H1 (cell line): ENCODE results near the gene C7orf57. TPM values are rescaled to one million over a fixed set of nuclear protein-coding genes. Genes with fewer than 3 reads are reported as not detected.

ENCODE experiments used
- CTCF ChIA-PET: fragments of 300-600 bp; sonication (Branson Sonifier 250); formaldehyde crosslinking; loops from one replicate; lab custom pipeline; 2021; ENCODE audit not compliant: partially characterized antibody; lab: Charles Lee
- POLR2A ChIA-PET: fragments of 300-600 bp; sonication (Branson Sonifier 250); formaldehyde crosslinking; loops from one replicate; lab custom pipeline; 2021; ENCODE audit warnings: inconsistent platforms; ENCODE audit not compliant: partially characterized antibody; lab: Charles Lee
- DNase-seq, 2 experiments: peaks; one replicate each; pipeline versions ENCODE4 v3.0.0 to v3.0.0-alpha.2; 2010 to 2022; ENCODE audit warnings: low spot score in 2 of 2, low read depth in 1 of 2, mixed read lengths in 1 of 2
- FAIRE-seq: peaks from 2 replicates; lab custom pipeline; 2011; peaks lifted over from hg19 to GRCh38; lab: Jason Lieb, UNC
- H2AFZ ChIP-seq: 2 replicates; pipeline ENCODE4 v1.8.1; 2012; ENCODE audit warnings: low read length, inconsistent platforms
- H2AK5ac ChIP-seq: 2 replicates; pipeline ENCODE4 v1.6.1; 2013; ENCODE audit warnings: low read depth, low read length
- H2BK120ac ChIP-seq: replicated peaks from 2 replicates; pipeline ENCODE3; 2013; ENCODE audit warnings: low read depth, low read length, inconsistent platforms
- H2BK12ac ChIP-seq: 2 replicates; pipeline ENCODE4 v1.6.1; 2013; ENCODE audit warnings: low read depth, low read length
- H2BK15ac ChIP-seq: 2 replicates; pipeline ENCODE4 v1.6.1; 2013; ENCODE audit warnings: low read length
- H2BK20ac ChIP-seq: 2 replicates; pipeline ENCODE4 v1.6.1; 2013; ENCODE audit warnings: low read length
- H2BK5ac ChIP-seq: 2 replicates; pipeline ENCODE4 v1.6.1; 2013; ENCODE audit warnings: low read depth, low read length
- H3K14ac ChIP-seq: 2 replicates; pipeline ENCODE4 v1.6.1; 2013; ENCODE audit warnings: inconsistent platforms; ENCODE audit not compliant: insufficient read length
- H3K18ac ChIP-seq: 2 replicates; pipeline ENCODE4 v1.6.1; 2013; ENCODE audit warnings: low read length; ENCODE audit errors: extremely low read depth
- H3K23ac ChIP-seq: 2 replicates; pipeline ENCODE4 v1.6.1; 2013; ENCODE audit warnings: inconsistent platforms; ENCODE audit not compliant: insufficient read length
- H3K23me2 ChIP-seq: 2 replicates; pipeline ENCODE4 v1.6.1; 2013; ENCODE audit warnings: low read depth, low read length
- H3K27ac ChIP-seq: 2 replicates; pipeline ENCODE4 v1.6.1; 2011; ENCODE audit warnings: low read depth, low read length, inconsistent platforms
- H3K27me3 ChIP-seq, 4 experiments: replicated peaks in 1 of 4; 1 replicate in 1 of 4; 2 replicates in 3 of 4; pipeline versions ENCODE4 v1.6.1 to v1.8.1; 2011 to 2013; ENCODE audit warnings: low read length in 3 of 4, mild to moderate bottlenecking in 3 of 4, inconsistent platforms in 2 of 4, mixed read lengths in 2 of 4, moderate library complexity in 1 of 4; ENCODE audit not compliant: control insufficient read depth in 3 of 4, insufficient read depth in 3 of 4; ENCODE audit errors: extremely low read depth in 1 of 4
- H3K36me3 ChIP-seq, 4 experiments: 2 replicates each; pipeline versions ENCODE4 v1.6.1 to v1.8.1; 2011 to 2013; ENCODE audit warnings: mild to moderate bottlenecking in 4 of 4, low read length in 3 of 4, moderate library complexity in 2 of 4, control low read depth in 1 of 4, inconsistent platforms in 1 of 4; ENCODE audit not compliant: insufficient read depth in 4 of 4, control insufficient read depth in 2 of 4
- H3K4ac ChIP-seq: replicated peaks from 2 replicates; pipeline ENCODE3; 2013; ENCODE audit warnings: low read length, low read depth, mixed read lengths, inconsistent platforms; ENCODE audit not compliant: insufficient read length
- H3K4me1 ChIP-seq, 4 experiments: replicated peaks in 1 of 4; 1 replicate in 1 of 4; 2 replicates in 3 of 4; pipeline versions ENCODE4 v1.6.1 to v1.8.1; 2011 to 2013; ENCODE audit warnings: low read length in 3 of 4, inconsistent platforms in 2 of 4, mixed read lengths in 1 of 4; ENCODE audit not compliant: insufficient read depth in 4 of 4, control insufficient read depth in 3 of 4
- H3K4me2 ChIP-seq, 2 experiments: 2 replicates each; pipeline versions ENCODE4 v1.6.1 to v1.8.1; 2011 to 2013; ENCODE audit warnings: low read depth in 2 of 2, low read length in 2 of 2, control low read depth in 1 of 2, inconsistent platforms in 1 of 2, mild to moderate bottlenecking in 1 of 2; ENCODE audit not compliant: insufficient read depth in 1 of 2
- H3K4me3 ChIP-seq, 4 experiments: fragments of 200-600, 300-600 bp in 1 of 4; sonication (generic), shearing (Covaris generic), sonication (Bioruptor Twin) in 1 of 4; 2 replicates each; pipeline versions ENCODE4 v1.5.1 to v1.8.1; 2011 to 2016; ENCODE audit warnings: low read length in 4 of 4, low read depth in 3 of 4, control low read depth in 2 of 4, inconsistent platforms in 2 of 4, mild to moderate bottlenecking in 2 of 4, mixed read lengths in 1 of 4, moderate library complexity in 1 of 4; ENCODE audit not compliant: insufficient read depth in 2 of 4; ENCODE audit errors: extremely low read depth in 1 of 4
- H3K56ac ChIP-seq: replicated peaks from 2 replicates; pipeline ENCODE3; 2013; ENCODE audit warnings: low read depth, mild to moderate bottlenecking, mixed read lengths, low read length, inconsistent platforms; ENCODE audit not compliant: insufficient read length
- H3K79me1 ChIP-seq: 2 replicates; pipeline ENCODE4 v1.6.1; 2013; ENCODE audit warnings: low read depth, low read length, control low read depth
- H3K79me2 ChIP-seq, 2 experiments: 2 replicates each; pipeline versions ENCODE4 v1.6.1 to v1.8.1; 2012 to 2013; ENCODE audit warnings: low read length in 2 of 2, mild to moderate bottlenecking in 2 of 2, inconsistent platforms in 1 of 2; ENCODE audit not compliant: insufficient read depth in 2 of 2, control insufficient read depth in 1 of 2
- H3K9ac ChIP-seq, 4 experiments: replicated peaks in 1 of 4; 1 replicate in 1 of 4; 2 replicates in 3 of 4; pipeline versions ENCODE4 v1.6.1 to v1.8.1; 2011 to 2013; ENCODE audit warnings: low read depth in 3 of 4, low read length in 3 of 4, control low read depth in 2 of 4, mild to moderate bottlenecking in 2 of 4, moderate library complexity in 2 of 4, inconsistent platforms in 1 of 4; ENCODE audit errors: extremely low read depth in 1 of 4
- H3K9me3 ChIP-seq, 2 experiments: 2 replicates each; pipeline versions ENCODE4 v1.6.1 to v1.8.1; 2012 to 2013; ENCODE audit warnings: mild to moderate bottlenecking in 2 of 2, moderate library complexity in 2 of 2, control low read depth in 1 of 2, inconsistent platforms in 1 of 2, low read depth in 1 of 2, low read length in 1 of 2, mixed read lengths in 1 of 2; ENCODE audit not compliant: insufficient read depth in 2 of 2
- H4K20me1 ChIP-seq, 2 experiments: replicated peaks in 1 of 2; 2 replicates each; pipeline versions ENCODE3 to v1.8.1; 2011 to 2013; ENCODE audit warnings: inconsistent platforms in 2 of 2, low read length in 2 of 2, mild to moderate bottlenecking in 1 of 2; ENCODE audit not compliant: insufficient read depth in 2 of 2, control insufficient read depth in 1 of 2
- H4K5ac ChIP-seq: 2 replicates; pipeline ENCODE4 v1.6.1; 2013; ENCODE audit warnings: low read length, low read depth, mixed read lengths, inconsistent platforms; ENCODE audit not compliant: insufficient read length
- H4K8ac ChIP-seq: 2 replicates; pipeline ENCODE4 v1.8.0; 2013; ENCODE audit warnings: mild to moderate bottlenecking, moderate library complexity, low read length, inconsistent platforms; ENCODE audit not compliant: insufficient read depth; ENCODE audit errors: extremely low read depth
- H4K91ac ChIP-seq: replicated peaks from 2 replicates; pipeline ENCODE3; 2013; ENCODE audit warnings: low read length, mixed read lengths, inconsistent platforms; ENCODE audit not compliant: insufficient read length
- E2F6 ChIP-seq: IDR thresholded peaks from 2 replicates; pipeline ENCODE4 v1.6.1; 2012; ENCODE audit warnings: inconsistent platforms
- GABPA ChIP-seq: IDR thresholded peaks from 2 replicates; pipeline ENCODE4 v1.6.1; 2011; ENCODE audit warnings: mild to moderate bottlenecking, low read length, moderate library complexity, borderline replicate concordance; ENCODE audit not compliant: insufficient read depth
- JUN ChIP-seq: IDR thresholded peaks from 2 replicates; pipeline ENCODE4 v1.6.1; 2011; ENCODE audit warnings: low read depth, mild to moderate bottlenecking, improper control_type of control experiment, low read length
- KDM4A ChIP-seq: IDR thresholded peaks from one replicate; pipeline ENCODE4 v1.7.1; 2012; ENCODE audit warnings: low read depth, mild to moderate bottlenecking, moderate library complexity, low read length, inconsistent platforms; ENCODE audit not compliant: severe bottlenecking
- KDM5A ChIP-seq: fragments of 200-600 bp; IDR thresholded peaks from 2 replicates; pipeline ENCODE4 v1.7.1; 2012; ENCODE audit warnings: mild to moderate bottlenecking, low read length, inconsistent platforms, mixed read lengths
- RBBP5 ChIP-seq: IDR thresholded peaks from 2 replicates; pipeline ENCODE4 v1.7.1; 2012; ENCODE audit warnings: low read depth, mild to moderate bottlenecking, inconsistent platforms, low read length, moderate library complexity, borderline replicate concordance
- SIN3A ChIP-seq, 2 experiments: IDR thresholded peaks in 1 of 2; conservative IDR thresholded peaks in 1 of 2; 2 replicates each; pipeline ENCODE4 v1.6.1; 2011 to 2012; ENCODE audit warnings: low read length in 2 of 2, improper control_type of control experiment in 1 of 2, low read depth in 1 of 2, mild to moderate bottlenecking in 1 of 2
- TCF12 ChIP-seq: IDR thresholded peaks from 2 replicates; pipeline ENCODE4 v1.6.1; 2011; ENCODE audit warnings: low read depth, mild to moderate bottlenecking, low read length
- USF2 ChIP-seq: IDR thresholded peaks from 2 replicates; pipeline ENCODE4 v1.6.1; 2011; ENCODE audit warnings: low read length, improper control_type of control experiment
- ZNF274 ChIP-seq: IDR thresholded peaks from 2 replicates; pipeline ENCODE4 v1.7.0; 2012; ENCODE audit warnings: low read length, borderline replicate concordance; ENCODE audit errors: extremely low read depth
- WGBS, 2 experiments: shearing (Covaris generic) in 1 of 2; methylation state at CpG; one replicate each; pipeline versions ENCODE4 v1.1.6 to v1.1.7; 2013 to 2015; ENCODE audit warnings: low lambda C conversion rate in 2 of 2, mixed read lengths in 2 of 2, inconsistent platforms in 1 of 2, low coverage in 1 of 2, missing lambda C conversion rate in 1 of 2; ENCODE audit not compliant: insufficient replicate concordance in 2 of 2, insufficient coverage in 1 of 2, insufficient read length in 1 of 2; ENCODE audit errors: extremely low coverage in 1 of 2, missing lambda C conversion rate in 1 of 2; 5-methylcytosine and 5-hydroxymethylcytosine counted together
- polyA plus RNA-seq, 7 experiments: library from polyadenylated mRNA; depleted of rRNA in 3 of 7; stranded (reverse) in 5 of 7; unstranded in 2 of 7; fragments of >200 nt in 5 of 7; fragments of 200-250 nt in 2 of 7; gene quantifications; 1 replicate in 5 of 7; 2 replicates in 1 of 7; 4 replicates in 1 of 7; pipeline versions ENCODE4 v1.2.1 to v1.2.3, GENCODE V29; 2011 to 2013; ENCODE audit warnings: missing spikeins in 2 of 7, mixed read lengths in 2 of 7
- total RNA-seq: library from RNA; stranded (reverse); fragmentation: NEBNext Ultra II Directional; extraction: Animal tissue kit (Norgen Biotek cat#: 25700); gene quantifications from 2 replicates; pipeline ENCODE4 v1.2.1, GENCODE V29; 2021

The C7orf57 gene
- total and polyA plus RNA-seq, 2 of the 8 experiments (the other 6 are each of a cell fraction or from before 2014, with no cell fraction given), result 0.08 to 0.56 TPM

GRCh38 chr7:48031111-48031510 is 4.2 kb upstream of the C7orf57 start:
- H3K23me2 ChIP-seq, result peaks cover 8% of the 10 kb centered on the region
- TF ChIP-seq SIN3A (conservative IDR thresholded peaks at IDR 0.05 in 1 of 2, IDR thresholded peaks at IDR 0.05 in 1 of 2; ENCODE audit: low read depth in 1 of 2, low read length in 2 of 2), result no peak
- no peak for TF ChIP-seq GABPA
- TF ChIP-seq KDM4A, result no peak
- TF ChIP-seq E2F6, result no peak
- TF ChIP-seq USF2, result no peak
- no peak for TF ChIP-seq JUN
- TF ChIP-seq TCF12, result no peak
- TF ChIP-seq ZNF274, result no peak
- no peak for TF ChIP-seq KDM5A
- TF ChIP-seq RBBP5, result no peak
- TF ChIP-seq, all 59 proteins: peak for 0
- Histone ChIP-seq H2BK12ac (no peak overlapping the region), H2BK5ac (no peak overlapping the region), H4K91ac (no peak overlapping the region), H3K4me1 (peaks cover 0 to 6% (median 5%) of the 10 kb centered on the region in 4 experiments; a peak in 6 of 7 replicates), H3K27me3 (peaks cover 5 to 19% (median 14%) of the 10 kb centered on the region in 4 experiments), H2BK20ac (no peak overlapping the region), H3K4me3 (no peak overlapping the region), H3K4ac (no peak overlapping the region), H3K79me2 (no peaks in the 10 kb centered on the region), H3K27ac (no peak overlapping the region), H3K36me3 (no peaks in the 10 kb centered on the region), H3K79me1 (no peaks in the 10 kb centered on the region), H3K56ac (no peak overlapping the region), H3K14ac (no peak overlapping the region), H3K9me3 (no peaks in the 10 kb centered on the region), H3K9ac (no peak overlapping the region), H3K4me2 (no peak overlapping the region), H4K20me1 (peaks cover 0 to 3% of the 10 kb centered on the region in 2 experiments), H3K23ac (no peak overlapping the region), H4K5ac (no peak overlapping the region), H2AFZ (no peak overlapping the region), H2BK120ac (no peak overlapping the region), H4K8ac (no peak overlapping the region), H2AK5ac (no peak overlapping the region), H2BK15ac (no peak overlapping the region), H3K18ac (no peak overlapping the region)
- POLR2A ChIA-PET, result no interaction called here
- CTCF ChIA-PET, result no interaction called here
- no peak for FAIRE-seq
- DNase-seq, result no peak
- 84% methylated on average over 2 of the region's 2 CpGs; no CpG with 5 or more reads in 1 of the 2 experiments for WGBS, 2 experiments
